Colonic mucosa (tissue), 4 donors: Measurements from ENCODE around the gene SIVA1. TPM values are rescaled to one million over a fixed set of nuclear protein-coding genes. Genes with fewer than 3 reads are reported as not detected.
"Not testable (repeated sequence)": the region's sequence is repeated elsewhere in the genome, so short reads cannot be mapped to it uniquely, and the experiment has no call there.

Experiments
- DNase-seq: peaks from one replicate; pipeline ENCODE4 v3.0.0-alpha.2; 2020
- H3K27ac ChIP-seq: fragments of 200-600 bp; one replicate; pipeline ENCODE4 v1.8.0; 2021
- H3K27me3 ChIP-seq: fragments of 200-600 bp; one replicate; pipeline ENCODE4 v1.8.0; 2021
- H3K36me3 ChIP-seq: fragments of 200-600 bp; one replicate; pipeline ENCODE4 v1.8.0; 2021
- H3K4me1 ChIP-seq: fragments of 200-600 bp; one replicate; pipeline ENCODE4 v1.8.0; 2021; ENCODE audit warnings: mild to moderate bottlenecking
- H3K4me3 ChIP-seq: fragments of 200-600 bp; one replicate; pipeline ENCODE4 v1.8.0; 2021
- H3K9ac ChIP-seq, 2 donors: one replicate each; pipeline ENCODE4 v1.7.0; 2013; ENCODE audit warnings: control low read depth in 2 of 2, low read depth in 2 of 2, low read length in 2 of 2
- H3K9me3 ChIP-seq: fragments of 200-600 bp; one replicate; pipeline ENCODE4 v1.8.0; 2021
- intact Hi-C: fragments of 100-400 bp; cut with DNase I; formaldehyde crosslinking; loops from one replicate; pipeline ENCODE4 v1.14.1; 2022
- total RNA-seq, 2 donors: library from RNA; stranded (reverse); fragmentation: NEBNext Ultra II Directional in 1 of 2; extraction: Animal tissue kit (Norgen Biotek cat#: 25700) in 1 of 2; gene quantifications; one replicate each; pipeline ENCODE4 v1.2.1, GENCODE V29; 2021
- TF ChIP-seq, protein P1 (sequence below): fragments of 200-600 bp; IDR thresholded peaks from one replicate; pipeline ENCODE4 v1.8.0; 2022; ENCODE audit warnings: antibody characterized with exemption, mild to moderate bottlenecking
- donor health status: healthy.
- donor health status: DM: no; HTN: no; CAD: no.
- donor health status: DM: no; HTN: no; CAD: no.

SIVA1 gene
- total RNA-seq, 2 donors from 2014 or later: 58.8 to 153 TPM

GRCh38 chr14:104724981-104725771 lies 27.8 kb upstream of the SIVA1 start:
- TF ChIP-seq, protein P1, sequence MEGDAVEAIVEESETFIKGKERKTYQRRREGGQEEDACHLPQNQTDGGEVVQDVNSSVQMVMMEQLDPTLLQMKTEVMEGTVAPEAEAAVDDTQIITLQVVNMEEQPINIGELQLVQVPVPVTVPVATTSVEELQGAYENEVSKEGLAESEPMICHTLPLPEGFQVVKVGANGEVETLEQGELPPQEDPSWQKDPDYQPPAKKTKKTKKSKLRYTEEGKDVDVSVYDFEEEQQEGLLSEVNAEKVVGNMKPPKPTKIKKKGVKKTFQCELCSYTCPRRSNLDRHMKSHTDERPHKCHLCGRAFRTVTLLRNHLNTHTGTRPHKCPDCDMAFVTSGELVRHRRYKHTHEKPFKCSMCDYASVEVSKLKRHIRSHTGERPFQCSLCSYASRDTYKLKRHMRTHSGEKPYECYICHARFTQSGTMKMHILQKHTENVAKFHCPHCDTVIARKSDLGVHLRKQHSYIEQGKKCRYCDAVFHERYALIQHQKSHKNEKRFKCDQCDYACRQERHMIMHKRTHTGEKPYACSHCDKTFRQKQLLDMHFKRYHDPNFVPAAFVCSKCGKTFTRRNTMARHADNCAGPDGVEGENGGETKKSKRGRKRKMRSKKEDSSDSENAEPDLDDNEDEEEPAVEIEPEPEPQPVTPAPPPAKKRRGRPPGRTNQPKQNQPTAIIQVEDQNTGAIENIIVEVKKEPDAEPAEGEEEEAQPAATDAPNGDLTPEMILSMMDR: no peak
- peak overlapping the region; percentile 51 to 63 for H3K9ac ChIP-seq

GRCh38 chr14:104725772-104726548 lies 27.0 kb upstream of the SIVA1 start:
- TF ChIP-seq, protein P1: no peak
- Histone ChIP-seq H3K27me3 (no peaks in the 10 kb centered on the region), H3K4me3 (no peak overlapping the region), H3K9ac (no peak overlapping the region), H3K36me3 (no peaks in the 10 kb centered on the region), H3K9me3 (no peaks in the 10 kb centered on the region), H3K4me1 (peaks cover 7% of the 10 kb centered on the region), H3K27ac (no peak overlapping the region)
- no peak for DNase-seq
- intact Hi-C loops: no loop called here

More at GRCh38 chr14:104724981-104725771, 27.8 kb upstream of the SIVA1 start:
- Histone ChIP-seq H3K9me3 (no peaks in the 10 kb centered on the region), H3K4me1 (peaks cover 7% of the 10 kb centered on the region), H3K4me3 (peak overlapping the region; percentile 67), H3K36me3 (no peaks in the 10 kb centered on the region), H3K27ac (no peak overlapping the region), H3K27me3 (no peaks in the 10 kb centered on the region)
- DNase-seq: no peak
- intact Hi-C loops: no loop called here

- Histone ChIP-seq H3K27ac (no peak overlapping the region), H3K4me3 (no peak overlapping the region), H3K9ac (no peak overlapping the region), H3K4me1 (peaks cover 7% of the 10 kb centered on the region), H3K27me3 (no peaks in the 10 kb centered on the region), H3K36me3 (no peaks in the 10 kb centered on the region), H3K9me3 (no peaks in the 10 kb centered on the region)
- TF ChIP-seq, protein P1: no peak
- intact Hi-C loops: no loop called here
- DNase-seq: no peak
These were observed 26.1 kb upstream of the SIVA1 start for GRCh38 chr14:104726600-104727451.

DNA sequence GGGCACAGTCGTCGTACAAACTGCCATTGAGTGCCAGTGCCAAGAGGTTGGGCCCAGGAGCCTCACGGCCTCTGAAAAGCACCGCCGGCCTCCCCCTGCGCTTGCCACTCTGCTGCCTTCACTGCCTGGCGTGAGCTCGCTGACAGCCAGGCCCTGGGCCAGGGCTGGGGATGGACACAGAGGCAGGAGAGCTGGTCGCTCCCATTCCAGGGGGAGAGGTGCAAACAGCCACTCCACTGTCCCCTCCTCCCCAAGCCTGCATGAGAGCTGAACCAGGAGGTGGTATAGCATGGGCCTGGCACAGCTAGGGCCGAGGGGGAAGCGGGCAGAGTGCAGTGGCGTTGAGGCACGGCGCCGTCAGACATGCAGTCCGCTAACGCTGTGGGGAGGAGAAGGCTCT lies 24.3 kb upstream of the SIVA1 start:
- no peak for DNase-seq
- Histone ChIP-seq H3K27me3 (no peaks in the 10 kb centered on the region), H3K4me3 (no peak overlapping the region), H3K9me3 (no peaks in the 10 kb centered on the region), H3K36me3 (no peaks in the 10 kb centered on the region), H3K27ac (no peak overlapping the region), H3K9ac (no peak overlapping the region), H3K4me1 (peaks cover 6% of the 10 kb centered on the region)
- intact Hi-C loops: no loop called here
- TF ChIP-seq, protein P1: no peak

- H3K4me1 ChIP-seq, H3K36me3 ChIP-seq, DNase-seq, H3K27me3 ChIP-seq, H3K4me3 ChIP-seq, H3K9ac ChIP-seq, H3K9me3 ChIP-seq, H3K27ac ChIP-seq, intact Hi-C loops: not testable (repeated sequence)
These were observed 23.6 kb upstream of the SIVA1 start for GRCh38 chr14:104729176-104729834.
